GM23338 (cell line): ENCODE measurements around the gene GNAZ. TPM values are rescaled to one million over a fixed set of nuclear protein-coding genes. Genes with fewer than 3 reads are reported as not detected.

Source experiments
- ATAC-seq: fragments of 200-7000 bp; cut with Tn5 transposase; 3 replicates; pipeline ENCODE4 v1.9.1; 2020
- DNase-seq: peaks from one replicate; pipeline ENCODE4 v3.0.0-alpha.2; 2015; ENCODE audit warnings: low spot score
- H2AFZ ChIP-seq: fragments of 200-600 bp; sonication (generic); 2 replicates; pipeline ENCODE4 v1.8.0; 2016; ENCODE audit warnings: antibody characterized with exemption, mild to moderate bottlenecking, moderate library complexity
- H3F3A ChIP-seq: fragments of 200-600 bp; sonication (generic); replicated peaks from 2 replicates; pipeline ENCODE4 v1.8.0; 2017; ENCODE audit warnings: antibody characterized with exemption, mixed run types, low read depth
- H3K27ac ChIP-seq: fragments of 200-600 bp; sonication (generic); 2 replicates; pipeline ENCODE4 v1.6.1; 2016; ENCODE audit warnings: low read depth
- H3K27me3 ChIP-seq: fragments of 200-600 bp; sonication (generic); 2 replicates; pipeline ENCODE4 v1.8.0; 2016; ENCODE audit warnings: mild to moderate bottlenecking, mixed run types, moderate library complexity; ENCODE audit not compliant: insufficient read depth
- H3K36me3 ChIP-seq: fragments of 200-600 bp; sonication (generic); 2 replicates; pipeline ENCODE4 v1.8.0; 2016; ENCODE audit warnings: mild to moderate bottlenecking; ENCODE audit not compliant: insufficient read depth
- H3K4me1 ChIP-seq: fragments of 200-600 bp; sonication (generic); 2 replicates; pipeline ENCODE4 v1.8.0; 2016; ENCODE audit warnings: mild to moderate bottlenecking, moderate library complexity; ENCODE audit not compliant: insufficient read depth
- H3K4me2 ChIP-seq: fragments of 200-600 bp; sonication (generic); 2 replicates; pipeline ENCODE4 v1.7.1; 2017; ENCODE audit warnings: mixed run types
- H3K4me3 ChIP-seq: fragments of 200-600 bp; sonication (generic); 2 replicates; pipeline ENCODE4 v1.6.1; 2016; ENCODE audit warnings: mixed run types
- H3K79me2 ChIP-seq: fragments of 200-600 bp; sonication (generic); replicated peaks from 2 replicates; pipeline ENCODE4 v1.8.0; 2017; ENCODE audit warnings: mild to moderate bottlenecking; ENCODE audit not compliant: insufficient read depth
- H3K9me2 ChIP-seq: fragments of 200-600 bp; sonication (generic); 2 replicates; pipeline ENCODE4 v1.8.0; 2017; ENCODE audit not compliant: insufficient read depth
- H4K20me1 ChIP-seq: fragments of 200-600 bp; sonication (generic); replicated peaks from 2 replicates; pipeline ENCODE4 v1.8.0; 2017; ENCODE audit warnings: mild to moderate bottlenecking; ENCODE audit not compliant: insufficient read depth
- H3K27ac Mint-ChIP-seq: 2 replicates; pipeline ENCODE4 v1.8.0; 2020; ENCODE audit warnings: inconsistent platforms, mild to moderate bottlenecking, moderate library complexity, mixed read lengths
- H3K27me3 Mint-ChIP-seq: 3 replicates; pipeline ENCODE4 v1.8.0; 2022; ENCODE audit warnings: low read depth, mild to moderate bottlenecking, moderate library complexity, mixed read lengths, inconsistent platforms; ENCODE audit not compliant: insufficient read depth, poor library complexity
- H3K36me3 Mint-ChIP-seq: 3 replicates; pipeline ENCODE4 v1.8.0; 2021; ENCODE audit warnings: low read depth, mild to moderate bottlenecking, inconsistent platforms, moderate library complexity, mixed read lengths
- H3K4me1 Mint-ChIP-seq: 3 replicates; pipeline ENCODE4 v1.8.0; 2020; ENCODE audit warnings: mild to moderate bottlenecking, inconsistent platforms, mixed read lengths
- H3K4me3 Mint-ChIP-seq: 3 replicates; pipeline ENCODE4 v1.8.0; 2021; ENCODE audit warnings: moderate library complexity, mild to moderate bottlenecking, inconsistent platforms, mixed read lengths
- H3K9me3 Mint-ChIP-seq: 3 replicates; pipeline ENCODE4 v1.8.0; 2020; ENCODE audit warnings: moderate library complexity, mild to moderate bottlenecking, inconsistent platforms, mixed read lengths
- CREB1 ChIP-seq: fragments of 250-450 bp; sonication (Bioruptor Pico); IDR thresholded peaks from 2 replicates; pipeline ENCODE4 v1.5.0; 2020; ENCODE audit warnings: low read depth, mild to moderate bottlenecking, moderate library complexity
- ETS1 ChIP-seq: IDR thresholded peaks from 2 replicates; pipeline ENCODE4 v1.6.1; 2016; ENCODE audit warnings: antibody characterized with exemption
- EZH2 ChIP-seq: fragments of 200-600 bp; sonication (generic); IDR thresholded peaks from one replicate; pipeline ENCODE4 v1.8.0; 2017; ENCODE audit warnings: antibody characterized with exemption, mild to moderate bottlenecking, low read depth; ENCODE audit not compliant: unreplicated experiment
- EZH2phosphoT487 ChIP-seq: fragments of 200-600 bp; sonication (generic); IDR thresholded peaks from one replicate; pipeline ENCODE4 v1.8.1; 2018; ENCODE audit warnings: antibody characterized with exemption; ENCODE audit not compliant: unreplicated experiment
- JUNB ChIP-seq: IDR thresholded peaks from one replicate; pipeline ENCODE4 v1.6.1; 2016; ENCODE audit warnings: antibody characterized with exemption; ENCODE audit not compliant: unreplicated experiment
- NANOG ChIP-seq: IDR thresholded peaks from 2 replicates; pipeline ENCODE4 v1.6.1; 2016; ENCODE audit warnings: antibody characterized with exemption, borderline replicate concordance
- POLR2AphosphoS5 ChIP-seq: IDR thresholded peaks from 2 replicates; pipeline ENCODE4 v1.6.1; 2016; ENCODE audit warnings: antibody characterized with exemption, low read depth
- ZNF114 ChIP-seq: fragments of 250-450 bp; sonication (Bioruptor Pico); IDR thresholded peaks from 2 replicates; pipeline ENCODE4 v1.5.0; 2020; ENCODE audit warnings: mild to moderate bottlenecking, moderate library complexity
- ZNF462 ChIP-seq: fragments of 250-450 bp; sonication (Bioruptor Pico); IDR thresholded peaks from 2 replicates; pipeline ENCODE4 v1.5.0; 2020; ENCODE audit warnings: mild to moderate bottlenecking, moderate library complexity
- polyA plus RNA-seq: library from polyadenylated mRNA; unstranded; fragments of >200 nt; fragmentation: Nextera tagmentation; extraction: Ambion mirVana; gene quantifications from 2 replicates; pipeline ENCODE4 v1.2.1, GENCODE V29; 2016
- total RNA-seq: library from RNA; depleted of rRNA; stranded (reverse); fragments of >200 nt; shearing (Covaris generic); gene quantifications from 2 replicates; pipeline ENCODE4 v1.2.3, GENCODE V29; 2014

Gene GNAZ
- total and polyA plus RNA-seq, 2 experiments from 2014 or later: 2.9 to 11.1 TPM

GRCh38 chr22:23110922-23111527 is 40.7 kb downstream of the GNAZ start (continued):
- TF ChIP-seq ZNF462 (CRISPR knock-in tag): no peak
- TF ChIP-seq POLR2AphosphoS5: no peak
- no peak for TF ChIP-seq ZNF114
- TF ChIP-seq CREB1: no peak

DNA sequence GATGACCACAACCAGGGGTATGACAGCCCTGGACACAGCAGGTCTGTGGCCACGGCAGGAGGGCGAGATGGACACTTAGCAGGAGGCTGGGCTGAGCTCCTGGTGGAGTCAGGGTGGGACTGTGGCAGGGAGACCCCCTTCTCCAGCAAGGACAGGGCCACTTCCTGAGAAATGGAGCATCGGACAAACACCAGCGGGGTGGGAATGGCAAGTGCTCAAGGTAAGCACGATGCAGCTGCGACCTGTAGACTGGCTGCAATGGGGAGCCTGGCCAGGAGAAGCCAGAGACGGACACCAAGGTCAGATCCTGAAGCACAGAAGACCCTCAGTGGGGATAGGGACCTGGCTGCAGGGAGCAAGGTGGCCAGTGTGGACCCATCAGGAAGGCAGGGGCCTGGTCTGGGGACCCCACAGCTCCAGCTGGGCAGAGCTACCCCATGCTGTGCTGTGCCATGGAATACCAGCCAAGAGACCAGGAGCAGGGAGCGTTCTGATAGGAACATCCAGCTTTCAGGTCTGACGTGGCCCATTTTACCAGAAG is 42.2 kb downstream of the GNAZ start:
- no peak for DNase-seq
- H2AFZ ChIP-seq: no peak overlapping the region
- no peak for ATAC-seq
- peaks cover 7% of the 10 kb centered on the region for H3K4me1 Mint-ChIP-seq
- no peaks in the 10 kb centered on the region for H3K9me2 ChIP-seq
- H3K4me3 Mint-ChIP-seq: no peak overlapping the region
- no peaks in the 10 kb centered on the region for H3F3A ChIP-seq
- no peak overlapping the region for H3K27ac ChIP-seq
- H3K27ac Mint-ChIP-seq: no peak overlapping the region
- H3K27me3 Mint-ChIP-seq: peaks cover 1% of the 10 kb centered on the region
- no peak overlapping the region for H3K4me2 ChIP-seq
- no peak overlapping the region for H3K4me3 ChIP-seq
- H3K36me3 ChIP-seq: no peaks in the 10 kb centered on the region
- H4K20me1 ChIP-seq: no peaks in the 10 kb centered on the region
- H3K27me3 ChIP-seq: no peaks in the 10 kb centered on the region
- H3K9me3 Mint-ChIP-seq: no peaks in the 10 kb centered on the region
- H3K79me2 ChIP-seq: no peaks in the 10 kb centered on the region
- H3K36me3 Mint-ChIP-seq: no peaks in the 10 kb centered on the region
- no peaks in the 10 kb centered on the region; the same call in 1 of the 2 replicates for H3K4me1 ChIP-seq
- no peak for TF ChIP-seq ETS1
- TF ChIP-seq NANOG: no peak
- no peak for TF ChIP-seq ZNF114
- no peak for TF ChIP-seq ZNF462 (CRISPR knock-in tag)
- TF ChIP-seq EZH2phosphoT487: no peak
- TF ChIP-seq EZH2: no peak
- no peak for TF ChIP-seq JUNB
